MM.1S (cell line): ENCODE measurements around the gene VSTM4.

Experiments used
- CTCF ChIP-seq: fragments of 300-600 bp; sonication (generic); IDR thresholded peaks from 2 replicates; pipeline ENCODE4 v1.5.1; 2016; ENCODE audit warnings: antibody characterized with exemption, low read length, mixed read lengths
- EZH2 ChIP-seq: fragments of 300-600 bp; sonication (generic); optimal IDR thresholded peaks from 2 replicates; pipeline ENCODE3; 2017; ENCODE audit warnings: low read depth, mild to moderate bottlenecking, antibody characterized with exemption, low read length, mixed read lengths

GRCh38 chr10:49120911-49121310 is 5.6 kb upstream of the VSTM4 start:
- TF ChIP-seq CTCF = no peak
- no peak for TF ChIP-seq EZH2
